Stimulated activated CD4-positive, alpha-beta T cell treated with anti-CD3 and anti-CD28 coated beads, Interleukin-1b, Interleukin-23, amount 100 ng/mL, for 24 hours (primary cell): Measurements from ENCODE around the gene CCDC136.

Source experiments
- DNase-seq, 4 experiments: peaks; one replicate each; pipeline ENCODE4 v3.0.0-alpha.2; 2020; ENCODE audit warnings: low read depth in 4 of 4, low spot score in 1 of 4

CCDC136 gene

GRCh38 chr7:128805225-128805624 lies 13.5 kb downstream of the CCDC136 start:
- no peak for DNase-seq

- DNase-seq: no peak
These were observed 15.4 kb downstream of the CCDC136 start for GRCh38 chr7:128807191-128807590.

GRCh38 chr7:128809363-128809762 lies 17.6 kb downstream of the CCDC136 start:
- no peak for DNase-seq

- no peak for DNase-seq
These were observed 18.7 kb downstream of the CCDC136 start for GRCh38 chr7:128810473-128810872.

- no peak for DNase-seq
These were observed 19.2 kb downstream of the CCDC136 start for GRCh38 chr7:128810997-128811396.

GRCh38 chr7:128811631-128812430 lies 20.1 kb downstream of the CCDC136 start:
- DNase-seq: no peak

- no peak for DNase-seq
These were observed 20.9 kb downstream of the CCDC136 start for GRCh38 chr7:128812514-128813168.

GRCh38 chr7:128814499-128814898 lies 22.7 kb downstream of the CCDC136 start:
- no peak for DNase-seq

GRCh38 chr7:128815289-128815942 lies 23.6 kb downstream of the CCDC136 start:
- no peak for DNase-seq

- DNase-seq: no peak
These were observed 26.9 kb downstream of the CCDC136 start for GRCh38 chr7:128818694-128819093.

GRCh38 chr7:128821724-128822123 lies 30.0 kb downstream of the CCDC136 start:
- DNase-seq: no peak

- DNase-seq: no peak
These were observed 34.7 kb downstream of the CCDC136 start for GRCh38 chr7:128826512-128826911.

GRCh38 chr7:128826916-128827247 lies 35.1 kb downstream of the CCDC136 start:
- no peak for DNase-seq

GRCh38 chr7:128827248-128827958 lies 35.6 kb downstream of the CCDC136 start:
- no peak for DNase-seq

GRCh38 chr7:128827971-128828711 lies 36.4 kb downstream of the CCDC136 start:
- DNase-seq: no peak

- DNase-seq: no peak
These were observed 37.8 kb downstream of the CCDC136 start for GRCh38 chr7:128829391-128830166.

- DNase-seq: peak in 3 of 4 experiments; percentile 7 to 15 (median 10)
These were observed 38.7 kb downstream of the CCDC136 start, which contains the start of gene FLNC for GRCh38 chr7:128830231-128831177. FLNC (plus strand) TSS chr7:128830406; CDS start chr7:128830638, 232 bp downstream.

- no peak for DNase-seq
These were observed 39.6 kb downstream of the CCDC136 start for GRCh38 chr7:128831178-128831993.
